HAP-1 (cell line): ENCODE results near the gene LCA5L.

Source experiments
- DNase-seq, 2 experiments: peaks; one replicate each; pipeline ENCODE4 v3.0.0-alpha.2; 2016 to 2020; ENCODE audit warnings: low spot score in 2 of 2
- H3K27me3 ChIP-seq: fragments of 250-450 bp; sonication (Bioruptor Pico); 2 replicates; pipeline ENCODE4 v1.5.1; 2020; ENCODE audit warnings: low read depth, mild to moderate bottlenecking, moderate library complexity
- H3K36me3 ChIP-seq: fragments of 250-450 bp; sonication (Bioruptor Pico); replicated peaks from 2 replicates; pipeline ENCODE4 v1.5.1; 2020; ENCODE audit warnings: mild to moderate bottlenecking
- H3K4me1 ChIP-seq: fragments of 250-450 bp; sonication (Bioruptor Pico); 2 replicates; pipeline ENCODE4 v1.5.1; 2020; ENCODE audit warnings: mild to moderate bottlenecking
- H3K4me3 ChIP-seq: fragments of 250-450 bp; sonication (Bioruptor Pico); 2 replicates; pipeline ENCODE4 v1.5.1; 2020; ENCODE audit warnings: mild to moderate bottlenecking, moderate library complexity
- H3K9me3 ChIP-seq: fragments of 250-450 bp; sonication (Bioruptor Pico); 2 replicates; pipeline ENCODE4 v1.5.1; 2020; ENCODE audit warnings: mild to moderate bottlenecking, moderate library complexity
- in situ Hi-C: fragments of 300-500 bp; cut with MboI; formaldehyde crosslinking; loops from 3 replicates; pipeline ENCODE4 v1.14.3; 2020; ENCODE audit warnings: low sequenced_read_pairs, inconsistent platforms, mixed read lengths

Gene LCA5L

GRCh38 chr21:39466584-39466983 is 21.0 kb upstream of the LCA5L start:
- no peak overlapping the region for H3K4me3 ChIP-seq
- DNase-seq, result no peak
- no peaks in the 10 kb centered on the region for H3K9me3 ChIP-seq
- no peaks in the 10 kb centered on the region for H3K4me1 ChIP-seq
- in situ Hi-C loops, result no loop called here
- H3K36me3 ChIP-seq, result no peaks in the 10 kb centered on the region
- no peaks in the 10 kb centered on the region for H3K27me3 ChIP-seq

GRCh38 chr21:39463308-39463707 is 17.7 kb upstream of the LCA5L start:
- H3K36me3 ChIP-seq, result no peaks in the 10 kb centered on the region
- DNase-seq, result no peak
- no peaks in the 10 kb centered on the region for H3K4me1 ChIP-seq
- no peak overlapping the region for H3K4me3 ChIP-seq
- in situ Hi-C loops, result no loop called here
- H3K27me3 ChIP-seq, result no peaks in the 10 kb centered on the region
- no peaks in the 10 kb centered on the region for H3K9me3 ChIP-seq

- H3K27me3 ChIP-seq, result no peaks in the 10 kb centered on the region
- no peak for DNase-seq
- in situ Hi-C loops, result no loop called here
- H3K4me3 ChIP-seq, result no peak overlapping the region
- H3K36me3 ChIP-seq, result no peaks in the 10 kb centered on the region
- no peaks in the 10 kb centered on the region for H3K4me1 ChIP-seq
- no peaks in the 10 kb centered on the region for H3K9me3 ChIP-seq
Measured at GRCh38 chr21:39461419-39461818, 15.8 kb upstream of the LCA5L start.

- in situ Hi-C loops, result no loop called here
Measured at GRCh38 chr21:39456665-39457064, 11.1 kb upstream of the LCA5L start.

GRCh38 chr21:39454949-39455668 is 9.5 kb upstream of the LCA5L start:
- DNase-seq, result no peak
- in situ Hi-C loops, result no loop called here
- Histone ChIP-seq H3K4me1 (no peaks in the 10 kb centered on the region), H3K4me3 (no peak overlapping the region), H3K9me3 (no peaks in the 10 kb centered on the region), H3K36me3 (no peaks in the 10 kb centered on the region), H3K27me3 (no peaks in the 10 kb centered on the region; the same call in 1 of the 2 replicates)

More at GRCh38 chr21:39456665-39457064, 11.1 kb upstream of the LCA5L start:
- no peaks in the 10 kb centered on the region for H3K4me1 ChIP-seq
- H3K4me3 ChIP-seq, result no peak overlapping the region
- no peaks in the 10 kb centered on the region; the same call in 1 of the 2 replicates for H3K27me3 ChIP-seq
- DNase-seq, result no peak
- H3K9me3 ChIP-seq, result no peaks in the 10 kb centered on the region
- no peaks in the 10 kb centered on the region for H3K36me3 ChIP-seq

GRCh38 chr21:39453571-39454179 is 8.1 kb upstream of the LCA5L start:
- no peaks in the 10 kb centered on the region for H3K36me3 ChIP-seq
- no peak for DNase-seq
- in situ Hi-C loops, result no loop called here
- H3K4me1 ChIP-seq, result no peaks in the 10 kb centered on the region
- H3K27me3 ChIP-seq, result no peaks in the 10 kb centered on the region; the same call in 1 of the 2 replicates
- H3K9me3 ChIP-seq, result no peaks in the 10 kb centered on the region
- no peak overlapping the region for H3K4me3 ChIP-seq

- no peaks in the 10 kb centered on the region for H3K9me3 ChIP-seq
- no peak overlapping the region for H3K4me3 ChIP-seq
- no peaks in the 10 kb centered on the region for H3K4me1 ChIP-seq
- in situ Hi-C loops, result no loop called here
- no peak for DNase-seq
- H3K36me3 ChIP-seq, result no peaks in the 10 kb centered on the region
- no peaks in the 10 kb centered on the region; the same call in 1 of the 2 replicates for H3K27me3 ChIP-seq
Measured at GRCh38 chr21:39452970-39453342, 7.4 kb upstream of the LCA5L start.

- no peak for DNase-seq
- no peaks in the 10 kb centered on the region for H3K9me3 ChIP-seq
- no peak overlapping the region for H3K4me3 ChIP-seq
- H3K27me3 ChIP-seq, result no peaks in the 10 kb centered on the region; the same call in 1 of the 2 replicates
- H3K4me1 ChIP-seq, result no peaks in the 10 kb centered on the region
- in situ Hi-C loops, result no loop called here
- no peaks in the 10 kb centered on the region for H3K36me3 ChIP-seq
Measured at GRCh38 chr21:39452207-39452969, 6.8 kb upstream of the LCA5L start.

GRCh38 chr21:39451332-39452206 is 6.0 kb upstream of the LCA5L start, which contains the start of gene SH3BGR:
SH3BGR (plus strand) TSS chr21:39451970; CDS start chr21:39452097, 127 bp downstream.
- no peaks in the 10 kb centered on the region for H3K36me3 ChIP-seq
- no peak within 1 kb of the TSS for H3K4me3 ChIP-seq
- no peak for DNase-seq
- H3K4me1 ChIP-seq, result no peaks in the 10 kb centered on the region
- H3K27me3 ChIP-seq, result no peaks in the 10 kb centered on the region; the same call in 1 of the 2 replicates
- in situ Hi-C loops, result no loop called here
- no peaks in the 10 kb centered on the region for H3K9me3 ChIP-seq

GRCh38 chr21:39447264-39447663 is 1.7 kb upstream of the LCA5L start:
- DNase-seq, result no peak
- Histone ChIP-seq H3K4me1 (peaks cover 7% of the 10 kb centered on the region), H3K27me3 (no peaks in the 10 kb centered on the region), H3K4me3 (no peak overlapping the region), H3K9me3 (no peaks in the 10 kb centered on the region), H3K36me3 (no peaks in the 10 kb centered on the region)
- in situ Hi-C loops, result loop anchor here (10.0 kb wide), 1 partner anchor 262 kb away; the partner anchor contains the start of gene PSMG1

GRCh38 chr21:39444421-39445180 is 977 bp downstream of the LCA5L start:
- in situ Hi-C loops, result loop anchor here (10.0 kb wide), 1 partner anchor 260 kb away; the partner anchor contains the start of gene PSMG1
- H3K9me3 ChIP-seq, result no peaks in the 10 kb centered on the region
- peak overlapping the region; percentile 80 for H3K4me3 ChIP-seq
- no peaks in the 10 kb centered on the region for H3K27me3 ChIP-seq
- H3K4me1 ChIP-seq, result peaks cover 7% of the 10 kb centered on the region
- no peaks in the 10 kb centered on the region for H3K36me3 ChIP-seq
- peak in 1 of 2 experiments; percentile 28 for DNase-seq
